ENCODE results near the gene SEC14L2. TPM values are rescaled to one million over a fixed set of nuclear protein-coding genes. Genes with fewer than 3 reads are reported as not detected.

SEC14L2 gene
- total RNA-seq, 3 donors from 2014 or later = 5.3 to 45.7 (median 29.5) TPM

- no peaks in the 10 kb centered on the region for H3K4me1 ChIP-seq
- intact Hi-C loops (cut with DNase I; ENCODE audit: low total_unique reads) = no loop called here
- no peaks in the 10 kb centered on the region for H3K36me3 ChIP-seq
- peak overlapping the region; percentile 40 to 77 for H3K27ac ChIP-seq
- peak in 1 of 3 donors; percentile 49 for TF ChIP-seq POLR2AphosphoS5 (IDR thresholded peaks at IDR 0.05)
- TF ChIP-seq, protein P1, sequence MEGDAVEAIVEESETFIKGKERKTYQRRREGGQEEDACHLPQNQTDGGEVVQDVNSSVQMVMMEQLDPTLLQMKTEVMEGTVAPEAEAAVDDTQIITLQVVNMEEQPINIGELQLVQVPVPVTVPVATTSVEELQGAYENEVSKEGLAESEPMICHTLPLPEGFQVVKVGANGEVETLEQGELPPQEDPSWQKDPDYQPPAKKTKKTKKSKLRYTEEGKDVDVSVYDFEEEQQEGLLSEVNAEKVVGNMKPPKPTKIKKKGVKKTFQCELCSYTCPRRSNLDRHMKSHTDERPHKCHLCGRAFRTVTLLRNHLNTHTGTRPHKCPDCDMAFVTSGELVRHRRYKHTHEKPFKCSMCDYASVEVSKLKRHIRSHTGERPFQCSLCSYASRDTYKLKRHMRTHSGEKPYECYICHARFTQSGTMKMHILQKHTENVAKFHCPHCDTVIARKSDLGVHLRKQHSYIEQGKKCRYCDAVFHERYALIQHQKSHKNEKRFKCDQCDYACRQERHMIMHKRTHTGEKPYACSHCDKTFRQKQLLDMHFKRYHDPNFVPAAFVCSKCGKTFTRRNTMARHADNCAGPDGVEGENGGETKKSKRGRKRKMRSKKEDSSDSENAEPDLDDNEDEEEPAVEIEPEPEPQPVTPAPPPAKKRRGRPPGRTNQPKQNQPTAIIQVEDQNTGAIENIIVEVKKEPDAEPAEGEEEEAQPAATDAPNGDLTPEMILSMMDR (IDR thresholded peaks at IDR 0.05) = no peak
- no peak for DNase-seq (ENCODE audit: low spot score in 2 of 2)
- no peak overlapping the region for H3K4me3 ChIP-seq
- no peaks in the 10 kb centered on the region for H3K9me3 ChIP-seq
- H3K27me3 ChIP-seq = no peaks in the 10 kb centered on the region
These were observed 11.7 kb downstream of the SEC14L2 start for GRCh38 chr22:30408388-30409102.

- H3K27me3 ChIP-seq = no peaks in the 10 kb centered on the region
- H3K27ac ChIP-seq = peak overlapping the region; percentile 29 to 48
- H3K9me3 ChIP-seq = no peaks in the 10 kb centered on the region
- TF ChIP-seq, protein P1 (IDR thresholded peaks at IDR 0.05) = no peak
- TF ChIP-seq POLR2AphosphoS5 (IDR thresholded peaks at IDR 0.05) = no peak
- TF ChIP-seq POLR2A (IDR thresholded peaks at IDR 0.05) = no peak
- peaks cover 9% of the 10 kb centered on the region for H3K36me3 ChIP-seq
- no peaks in the 10 kb centered on the region for H3K4me1 ChIP-seq
- DNase-seq (ENCODE audit: low spot score in 2 of 2) = no peak
- H3K4me3 ChIP-seq = no peak overlapping the region
- intact Hi-C loops (cut with DNase I; ENCODE audit: low total_unique reads) = no loop called here
These were observed 15.0 kb downstream of the SEC14L2 start for GRCh38 chr22:30411780-30412179.

GRCh38 chr22:30413001-30413400 is 16.2 kb downstream of the SEC14L2 start:
- Histone ChIP-seq H3K36me3 (peaks cover 9% of the 10 kb centered on the region), H3K27me3 (no peaks in the 10 kb centered on the region), H3K4me3 (no peak overlapping the region), H3K9me3 (no peaks in the 10 kb centered on the region), H3K27ac (peak overlapping the region; percentile 45 to 58), H3K4me1 (no peaks in the 10 kb centered on the region)
- DNase-seq (ENCODE audit: low spot score in 2 of 2) = no peak
- TF ChIP-seq, protein P1 (IDR thresholded peaks at IDR 0.05) = no peak
- TF ChIP-seq POLR2A (IDR thresholded peaks at IDR 0.05) = no peak
- no peak for TF ChIP-seq POLR2AphosphoS5 (IDR thresholded peaks at IDR 0.05)
- intact Hi-C loops (cut with DNase I; ENCODE audit: low total_unique reads) = no loop called here

DNA sequence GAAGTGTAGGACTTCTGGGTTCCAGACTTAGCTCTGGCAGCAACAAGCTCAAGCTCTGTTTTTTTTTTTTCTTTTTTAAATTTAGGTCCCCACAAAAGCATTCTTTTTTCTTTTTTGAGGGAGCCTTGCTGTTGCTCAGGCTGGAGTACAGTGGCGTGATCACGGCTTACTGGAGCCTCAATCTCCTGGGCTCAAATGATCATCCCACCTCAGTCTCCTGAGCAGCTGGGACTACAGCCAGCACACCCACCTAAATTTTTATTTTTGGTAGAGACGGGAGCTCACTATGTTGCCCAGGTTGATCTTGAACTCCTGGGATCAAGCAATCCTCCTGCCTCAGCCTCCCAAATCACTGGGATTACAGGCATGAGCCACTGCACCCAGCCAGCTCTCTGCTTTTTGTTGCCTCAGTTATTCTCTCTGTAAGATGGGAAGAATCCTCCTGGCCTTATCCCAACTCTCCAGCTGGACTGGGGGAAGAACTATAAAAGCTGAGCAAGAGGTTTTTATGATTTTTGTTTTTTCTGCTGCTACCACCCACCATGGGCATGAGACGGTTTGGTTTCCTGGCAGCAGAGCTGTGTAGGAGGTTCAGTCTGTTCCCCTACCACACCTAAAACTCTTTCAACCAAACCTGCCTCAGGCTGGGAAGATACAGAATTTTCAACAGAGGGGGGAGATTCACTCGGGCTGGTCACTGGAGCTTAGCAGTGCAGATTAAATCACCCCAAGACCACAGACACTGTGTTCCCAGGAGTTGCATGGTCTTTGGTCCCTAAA is 17.1 kb downstream of the SEC14L2 start:
- Histone ChIP-seq H3K27ac (peak overlapping the region; percentile 28 to 45), H3K9me3 (no peaks in the 10 kb centered on the region), H3K4me1 (no peaks in the 10 kb centered on the region), H3K36me3 (peaks cover 9% of the 10 kb centered on the region), H3K27me3 (no peaks in the 10 kb centered on the region), H3K4me3 (no peak overlapping the region)
- DNase-seq (ENCODE audit: low spot score in 2 of 2) = no peak
- TF ChIP-seq, protein P1 (IDR thresholded peaks at IDR 0.05) = no peak
- TF ChIP-seq POLR2A (IDR thresholded peaks at IDR 0.05) (no peak), POLR2AphosphoS5 (IDR thresholded peaks at IDR 0.05) (no peak)
- intact Hi-C loops (cut with DNase I; ENCODE audit: low total_unique reads) = no loop called here

DNA sequence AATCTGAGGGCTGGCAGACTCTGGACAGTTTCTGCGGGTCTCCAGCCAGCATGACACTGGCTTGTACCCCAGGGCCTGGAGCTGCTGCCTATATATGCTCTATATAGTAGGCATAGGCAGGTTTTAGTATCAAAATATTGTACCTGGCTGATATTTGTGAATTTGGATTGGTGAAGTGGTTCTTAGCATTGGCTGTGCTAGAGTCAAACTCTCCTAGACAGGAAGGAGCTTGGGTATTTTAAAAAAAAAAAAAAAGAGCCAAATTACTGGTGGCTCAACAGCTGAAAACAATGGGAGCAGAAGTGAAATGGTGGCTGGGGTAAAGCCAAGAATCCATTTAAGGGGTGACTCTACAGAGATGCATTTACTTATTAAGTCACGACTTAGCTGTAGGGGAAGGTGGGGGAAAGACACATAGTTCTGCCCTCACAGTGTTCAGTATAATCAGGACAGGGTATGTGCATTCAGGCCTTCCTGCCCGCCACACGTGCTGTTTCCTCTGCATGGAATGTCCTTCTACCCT is 17.8 kb downstream of the SEC14L2 start:
- intact Hi-C loops (cut with DNase I; ENCODE audit: low total_unique reads) = no loop called here
- DNase-seq (ENCODE audit: low spot score in 2 of 2) = no peak
- Histone ChIP-seq H3K27me3 (no peaks in the 10 kb centered on the region), H3K36me3 (peaks cover 9% of the 10 kb centered on the region), H3K27ac (peak overlapping the region; percentile 30 to 45), H3K9me3 (no peaks in the 10 kb centered on the region), H3K4me1 (no peaks in the 10 kb centered on the region), H3K4me3 (no peak overlapping the region)
- TF ChIP-seq, protein P1 (IDR thresholded peaks at IDR 0.05) = no peak
- no peak for TF ChIP-seq POLR2AphosphoS5 (IDR thresholded peaks at IDR 0.05)
- TF ChIP-seq POLR2A (IDR thresholded peaks at IDR 0.05) = no peak
